Activated CD8-positive, alpha-beta T cell treated with anti-CD3 and anti-CD28 coated beads for 36 hours (primary cell): ENCODE results near the gene SOX15. TPM values are rescaled to one million over a fixed set of nuclear protein-coding genes. Genes with fewer than 3 reads are reported as not detected.

Source experiments
- ATAC-seq: fragments of 200-7000 bp; cut with Tn5 transposase; one replicate; pipeline ENCODE4 v1.10.0; 2021; ENCODE audit warnings: mild to moderate bottlenecking, moderate library complexity
- CTCF ChIA-PET: fragments of 350-600 bp; sonication (Branson Sonifier 250); formaldehyde crosslinking; loops from one replicate; lab custom pipeline; 2021; ENCODE audit warnings: antibody characterized with exemption; lab: Charles Lee
- POLR2A ChIA-PET: fragments of 350-600 bp; sonication (Branson Sonifier 250); formaldehyde crosslinking; loops from one replicate; lab custom pipeline; 2021; ENCODE audit warnings: antibody characterized with exemption; lab: Charles Lee
- DNase-seq: peaks from one replicate; pipeline ENCODE4 v3.0.0-alpha.2; 2020
- H3K27ac Mint-ChIP-seq: one replicate; pipeline ENCODE4 v1.8.0; 2021; ENCODE audit warnings: mild to moderate bottlenecking, mixed read lengths
- H3K27me3 Mint-ChIP-seq: one replicate; pipeline ENCODE4 v1.8.0; 2021; ENCODE audit warnings: mixed read lengths
- H3K36me3 Mint-ChIP-seq: one replicate; pipeline ENCODE4 v1.8.0; 2021; ENCODE audit warnings: low read depth, mixed read lengths
- H3K4me1 Mint-ChIP-seq: one replicate; pipeline ENCODE4 v1.8.0; 2021; ENCODE audit warnings: low read depth, mixed read lengths
- H3K4me3 Mint-ChIP-seq: one replicate; pipeline ENCODE4 v1.8.0; 2021; ENCODE audit warnings: mild to moderate bottlenecking, moderate library complexity, mixed read lengths
- H3K9me3 Mint-ChIP-seq: one replicate; pipeline ENCODE4 v1.8.0; 2021; ENCODE audit warnings: mixed read lengths
- CTCF ChIP-seq: fragments of 200-600 bp; IDR thresholded peaks from one replicate; pipeline ENCODE4 v1.8.0; 2022; ENCODE audit warnings: antibody characterized with exemption, mild to moderate bottlenecking
- intact Hi-C: fragments of 100-400 bp; cut with micrococcal nuclease; formaldehyde crosslinking; loops from one replicate; pipeline ENCODE4 v1.10.0; 2022
- total RNA-seq, 2 experiments: library from RNA; stranded (reverse); gene quantifications; one replicate each; pipeline ENCODE4 v1.2.3, GENCODE V29; 2021

The SOX15 gene
- total RNA-seq, 2 experiments from 2014 or later = 0.25 TPM; not detected in 1

- Mint-ChIP-seq H3K9me3 (no peaks in the 10 kb centered on the region), H3K27ac (peak within 1 kb of the TSS; percentile 99), H3K4me3 (peak within 1 kb of the TSS; percentile 94), H3K36me3 (peaks cover 61% of the 10 kb centered on the region), H3K4me1 (peaks cover 55% of the 10 kb centered on the region), H3K27me3 (no peaks in the 10 kb centered on the region)
- no peak for TF ChIP-seq CTCF
- ChIA-PET CTCF (interaction anchor here (0.8 to 3.8 kb wide), 8 partner anchors 8 to 275 kb away, joined by 3 to 43 read pairs (median 4); partner anchors contain the start of genes FXR2, SENP3, TMEM102 and TP53), POLR2A (interaction anchor here (0.6 to 12.5 kb wide), 25 partner anchors 8 to 345 kb away, joined by 3 to 195 read pairs (median 3); partner anchors contain the start of genes ACAP1, CD68, FXR2 and KDM6B)
- peak; percentile 77 for ATAC-seq
- DNase-seq = peak; percentile 97
- intact Hi-C loops = loop anchor here (5.0 kb wide), 1 partner anchor 104 kb away; the partner anchor contains the start of genes TP53 and WRAP53
Measured at GRCh38 chr17:7583253-7584109, 6.4 kb downstream of the SOX15 start, which contains the start of gene MPDU1. Gene MPDU1, plus strand, starts transcription at chr17:7583852. Its CDS starts 11 bp downstream, at chr17:7583863.

- POLR2A ChIA-PET = interaction anchor here (0.8 to 12.5 kb wide), 11 partner anchors 8 to 344 kb away, joined by 3 to 195 read pairs (median 3); partner anchors contain the start of genes CD68, POLR2A and TP53
- H3K4me3 Mint-ChIP-seq = peak overlapping the region; percentile 94
- no peak for DNase-seq
- no peak for ATAC-seq
- TF ChIP-seq CTCF = no peak
- H3K9me3 Mint-ChIP-seq = no peaks in the 10 kb centered on the region
- H3K4me1 Mint-ChIP-seq = peaks cover 64% of the 10 kb centered on the region
- CTCF ChIA-PET = interaction anchor here (0.8 to 3.8 kb wide), 3 partner anchors 22 to 147 kb away, joined by 3 to 43 read pairs (median 18); partner anchors contain the start of genes SENP3, TMEM102, TP53 and WRAP53
- intact Hi-C loops = loop anchor here (5.0 kb wide), 1 partner anchor 105 kb away; the partner anchor contains the start of genes TP53 and WRAP53
- H3K36me3 Mint-ChIP-seq = peaks cover 63% of the 10 kb centered on the region
- H3K27ac Mint-ChIP-seq = peak overlapping the region; percentile 99
- H3K27me3 Mint-ChIP-seq = no peaks in the 10 kb centered on the region
Measured at GRCh38 chr17:7582396-7583252, 7.3 kb downstream of the SOX15 start.

- CTCF ChIA-PET = interaction anchor here (0.9 to 1.7 kb wide), 4 partner anchors 9 to 107 kb away, joined by 3 to 8 read pairs (median 8); partner anchors contain the start of genes SOX15 and TP53
- peaks cover 75% of the 10 kb centered on the region for H3K4me1 Mint-ChIP-seq
- DNase-seq (no peak), ATAC-seq (no peak)
- POLR2A ChIA-PET = interaction anchor here (0.5 to 12.5 kb wide), 15 partner anchors 4 to 273 kb away, joined by 3 to 195 read pairs (median 5); partner anchors contain the start of genes CD68, MPDU1, POLR2A and SENP3
- intact Hi-C loops = loop anchor here (5.0 kb wide), 1 partner anchor 106 kb away; the partner anchor contains the start of genes TP53 and WRAP53
- no peaks in the 10 kb centered on the region for H3K27me3 Mint-ChIP-seq
- H3K27ac Mint-ChIP-seq = peak overlapping the region; percentile 100
- TF ChIP-seq CTCF = no peak
- H3K4me3 Mint-ChIP-seq = peak overlapping the region; percentile 2
- no peaks in the 10 kb centered on the region for H3K9me3 Mint-ChIP-seq
- H3K36me3 Mint-ChIP-seq = peaks cover 72% of the 10 kb centered on the region
Measured at GRCh38 chr17:7580604-7581575, 9.0 kb downstream of the SOX15 start.
